Heart left ventricle (tissue), 13 donors: ENCODE results near the gene PCDHA6.
A peak's percentile ranks its signal among the peaks of the same experiment; 100 is the strongest.

ENCODE experiments used
- CTCF ChIP-seq, 12 donors: fragments of 200-600 bp; sonication (generic) in 4 of 12; IDR thresholded peaks; one replicate each; pipeline versions ENCODE4 v1.5.0 to v1.8.0; 2018 to 2022; ENCODE audit warnings: antibody characterized with exemption in 12 of 12, mild to moderate bottlenecking in 5 of 12
- POLR2A ChIP-seq, 2 donors: fragments of 450-650 bp; IDR thresholded peaks; one replicate each; pipeline ENCODE4 v1.6.1; 2017; ENCODE audit warnings: antibody characterized with exemption in 2 of 2, mild to moderate bottlenecking in 2 of 2, moderate library complexity in 2 of 2
- donor health status: ischemic (EF 13 %, LVEDD 7.1; RV severe dilation, severe dysfunction).
- donor health status: DM: no; HTN: yes; CAD: no.
- donor health status: DM: no; HTN: no; CAD: no.
- donor health status: ischemic (EF 25% LVEDD 6.9; RV normal size, moderate dysfunction).
- donor health status: ischemic (EF 25% LVEDD 5.7; RV mildly dilated, moderate dysfunction).
- donor health status: ischemic (EF 35%, LVEDD 5.7; RV mildly dilated, moderate dysfunction).
- donor health status: nonischemic (EF 11% LVEDD 7.7; RV severe dilation, severe dysfunction).
- donor health status: DM: yes; HTN: yes; CAD: no.
- donor health status: PGD.
- donor health status: ischemic (EF 29% LVEDD 5.4; RV normal size, mild dysfunction).
- donor health status: nonischemic (EF 23%, LVEDD 6.1; RV moderate dilation, normal function).

GRCh38 chr5:140869555-140869886 is 41.8 kb downstream of the PCDHA6 start:
- TF ChIP-seq POLR2A (IDR thresholded peaks at IDR 0.05) = no peak
- peak in 2 of 12 donors; percentile 7 to 18 for TF ChIP-seq CTCF (IDR thresholded peaks at IDR 0.05)
